IMR-90 (cell line): ENCODE results near the gene ASXL1. TPM values are rescaled to one million over a fixed set of nuclear protein-coding genes. Genes with fewer than 3 reads are reported as not detected.

Source experiments
- ATAC-seq: fragments of 200-7000 bp; cut with Tn5 transposase; 2 replicates; pipeline ENCODE4 v1.9.1; 2020; ENCODE audit warnings: low read depth, mild to moderate bottlenecking, moderate library complexity
- BruUV-seq: library from RNA; stranded (reverse); fragments of 400-500 nt; replicated peaks from 2 replicates; lab custom pipeline; 2021; lab: Mats Ljungman, UMichigan
- CTCF ChIA-PET: fragments of 300-600 bp; formaldehyde crosslinking; extraction: SDS; loops from one replicate; lab custom pipeline; 2021; ENCODE audit warnings: antibody characterized with exemption; lab: Yijun Ruan, JAX
- POLR2A ChIA-PET: fragments of 300-600 bp; sonication (Branson Sonifier 250); formaldehyde crosslinking; loops from one replicate; lab custom pipeline; 2022; ENCODE audit warnings: antibody characterized with exemption; ENCODE audit not compliant: unreplicated experiment; lab: Charles Lee
- DNase-seq: peaks from one replicate; pipeline ENCODE4 v3.0.0; 2013
- H2AFZ ChIP-seq: replicated peaks from 2 replicates; pipeline ENCODE3; 2013; ENCODE audit warnings: low read length, mild to moderate bottlenecking; ENCODE audit not compliant: poor library complexity
- H2AK5ac ChIP-seq: 2 replicates; pipeline ENCODE4 v1.6.1; 2013; ENCODE audit warnings: low read depth, low read length, inconsistent platforms
- H2AK9ac ChIP-seq: replicated peaks from 2 replicates; pipeline ENCODE3; 2013; ENCODE audit warnings: mild to moderate bottlenecking, low read depth, low read length, moderate library complexity; ENCODE audit not compliant: poor library complexity
- H2BK120ac ChIP-seq: 2 replicates; pipeline ENCODE4 v1.6.1; 2013; ENCODE audit warnings: low read depth, low read length, inconsistent platforms
- H2BK15ac ChIP-seq: 3 replicates; pipeline ENCODE4 v1.6.1; 2013; ENCODE audit warnings: low read depth, low read length, inconsistent platforms
- H2BK20ac ChIP-seq: 2 replicates; pipeline ENCODE4 v1.6.1; 2013; ENCODE audit warnings: low read depth, mild to moderate bottlenecking, inconsistent platforms, low read length, moderate library complexity
- H2BK5ac ChIP-seq: 2 replicates; pipeline ENCODE4 v1.6.1; 2013; ENCODE audit warnings: mild to moderate bottlenecking, low read depth, low read length, inconsistent platforms; ENCODE audit not compliant: poor library complexity, severe bottlenecking
- H3K14ac ChIP-seq: replicated peaks from 2 replicates; pipeline ENCODE4 v1.6.1; 2013; ENCODE audit warnings: low read depth, low read length, inconsistent platforms
- H3K18ac ChIP-seq: 2 replicates; pipeline ENCODE4 v1.6.1; 2013; ENCODE audit warnings: low read depth, low read length, control low read depth
- H3K23ac ChIP-seq: 2 replicates; pipeline ENCODE4 v1.6.1; 2013; ENCODE audit warnings: low read depth, low read length, inconsistent platforms
- H3K27ac ChIP-seq: 2 replicates; pipeline ENCODE4 v1.5.1; 2013; ENCODE audit warnings: mild to moderate bottlenecking, control low read depth, low read length; ENCODE audit not compliant: insufficient read depth
- H3K27me3 ChIP-seq: 2 replicates; pipeline ENCODE4 v1.6.1; 2013; ENCODE audit warnings: low read length; ENCODE audit not compliant: control insufficient read depth, insufficient read depth
- H3K36me3 ChIP-seq: 2 replicates; pipeline ENCODE4 v1.6.1; 2013; ENCODE audit warnings: low read length, mixed read lengths; ENCODE audit not compliant: control insufficient read depth, insufficient read depth
- H3K4ac ChIP-seq: 2 replicates; pipeline ENCODE4 v1.6.1; 2013; ENCODE audit warnings: low read depth, low read length, inconsistent platforms
- H3K4me1 ChIP-seq: 2 replicates; pipeline ENCODE4 v1.6.1; 2013; ENCODE audit warnings: low read length, mixed read lengths; ENCODE audit not compliant: control insufficient read depth, insufficient read depth
- H3K4me2 ChIP-seq: 2 replicates; pipeline ENCODE4 v1.6.1; 2013; ENCODE audit warnings: low read depth, mild to moderate bottlenecking, control low read depth, low read length, moderate library complexity
- H3K4me3 ChIP-seq: 2 replicates; pipeline ENCODE4 v1.5.1; 2013; ENCODE audit warnings: low read depth, mild to moderate bottlenecking, control low read depth, low read length, moderate library complexity; ENCODE audit not compliant: insufficient read depth
- H3K56ac ChIP-seq: 2 replicates; pipeline ENCODE4 v1.6.1; 2013; ENCODE audit warnings: low read length, inconsistent platforms; ENCODE audit not compliant: insufficient read depth; ENCODE audit errors: extremely low read depth
- H3K79me1 ChIP-seq, 2 experiments: 2 replicates each; pipeline ENCODE4 v1.6.1; 2013; ENCODE audit warnings: low read length in 2 of 2, inconsistent platforms in 1 of 2, low read depth in 1 of 2
- H3K9ac ChIP-seq: 2 replicates; pipeline ENCODE4 v1.6.1; 2013; ENCODE audit warnings: low read depth, low read length, control low read depth
- H3K9me1 ChIP-seq: 2 replicates; pipeline ENCODE4 v1.6.1; 2013; ENCODE audit warnings: low read length, inconsistent platforms; ENCODE audit not compliant: insufficient read depth
- H3K9me3 ChIP-seq: 2 replicates; pipeline ENCODE4 v1.6.1; 2013; ENCODE audit warnings: low read length; ENCODE audit not compliant: control insufficient read depth, insufficient read depth
- H4K20me1 ChIP-seq: 2 replicates; pipeline ENCODE4 v1.6.1; 2013; ENCODE audit warnings: low read length, inconsistent platforms; ENCODE audit not compliant: insufficient read depth
- H4K5ac ChIP-seq: 2 replicates; pipeline ENCODE4 v1.6.1; 2013; ENCODE audit warnings: mild to moderate bottlenecking, low read depth, low read length, control low read depth
- H4K8ac ChIP-seq, 2 experiments: 2 replicates each; pipeline ENCODE4 v1.6.1; 2013; ENCODE audit warnings: low read depth in 2 of 2, low read length in 2 of 2, control low read depth in 1 of 2, inconsistent platforms in 1 of 2
- H4K91ac ChIP-seq: 2 replicates; pipeline ENCODE4 v1.6.1; 2013; ENCODE audit warnings: low read depth, low read length, inconsistent platforms; ENCODE audit not compliant: insufficient read depth
- FOS ChIP-seq: fragments of 150-350 bp; IDR thresholded peaks from 2 replicates; pipeline ENCODE4 v1.6.1; 2016; ENCODE audit warnings: low read depth, low read length
- MAFK ChIP-seq: IDR thresholded peaks from 2 replicates; pipeline ENCODE4 v1.6.1; 2012; ENCODE audit warnings: low read depth, low read length, improper control_type of control experiment
- MAZ ChIP-seq: IDR thresholded peaks from 2 replicates; pipeline ENCODE4 v1.6.1; 2012; ENCODE audit warnings: low read depth, mild to moderate bottlenecking, low read length, improper control_type of control experiment, moderate library complexity, borderline replicate concordance
- POLR2A ChIP-seq: IDR thresholded peaks from 2 replicates; pipeline ENCODE4 v1.6.1; 2012; ENCODE audit warnings: mild to moderate bottlenecking, low read depth, low read length
- RFX5 ChIP-seq: IDR thresholded peaks from 2 replicates; pipeline ENCODE4 v1.8.0; 2012; ENCODE audit warnings: low read depth, mild to moderate bottlenecking, low read length, moderate library complexity
- WGBS, 2 experiments: methylation state at CpG; one replicate each; pipeline versions ENCODE4 v1.1.5 to v1.1.7; 2013; ENCODE audit warnings: missing lambda C conversion rate in 2 of 2; ENCODE audit not compliant: insufficient read length in 1 of 2; ENCODE audit errors: extremely low coverage in 2 of 2; 5-methylcytosine and 5-hydroxymethylcytosine counted together
- dilution Hi-C: fragments of 300-500 bp; cut with HindIII; formaldehyde crosslinking; loops from one replicate; pipeline ENCODE4 v1.14.3; 2018; ENCODE audit warnings: low sequenced_read_pairs; ENCODE audit not compliant: unreplicated experiment
- in situ Hi-C: fragments of 300-500 bp; cut with MboI; formaldehyde crosslinking; loops from 3 replicates; pipeline ENCODE4 v1.14.3; 2019; ENCODE audit warnings: low sequenced_read_pairs, inconsistent platforms, mixed read lengths
- intact Hi-C: fragments of 100-400 bp; cut with micrococcal nuclease; formaldehyde crosslinking; loops from 2 replicates; pipeline ENCODE4 v1.10.0; 2022
- polyA plus RNA-seq, 3 experiments: library from polyadenylated mRNA; depleted of rRNA; stranded (reverse); fragments of >200 nt; gene quantifications; 2 replicates each; pipeline ENCODE4 v1.2.3, GENCODE V29; 2012; ENCODE audit warnings: low replicate concordance in 1 of 3
- total RNA-seq: library from RNA; depleted of rRNA; stranded (reverse); fragments of >200 nt; gene quantifications from 2 replicates; pipeline ENCODE4 v1.2.3, GENCODE V29; 2012
- TF ChIP-seq, protein P1 (sequence below): fragments of 150-350 bp; IDR thresholded peaks from 2 replicates; pipeline ENCODE4 v1.6.1; 2016; ENCODE audit warnings: low read depth, mild to moderate bottlenecking, low read length, moderate library complexity, borderline replicate concordance

Gene ASXL1
- total and polyA plus RNA-seq, 2 of the 4 experiments (the other 2 are of a cell fraction) = 29.9 to 37.1 TPM

DNA sequence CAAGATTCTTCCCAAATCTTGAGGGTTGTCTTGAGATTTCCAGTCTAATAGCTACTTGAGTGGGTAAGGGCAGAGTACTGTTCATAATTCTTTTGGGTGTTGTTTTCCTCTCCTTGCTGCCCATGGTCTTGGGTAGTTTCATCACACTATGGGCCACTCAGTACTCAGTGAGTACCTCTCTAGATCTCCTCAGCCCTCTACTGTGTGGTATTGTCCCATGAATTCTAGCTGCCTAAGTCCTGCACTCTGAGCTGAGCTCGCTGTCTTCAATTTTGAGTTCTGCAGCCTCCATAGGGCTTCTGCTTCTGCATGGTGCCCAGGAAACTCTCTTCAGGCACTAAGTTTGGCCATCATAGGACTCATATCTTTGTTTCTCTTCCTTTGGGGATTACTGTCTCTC is 42.3 kb downstream of the ASXL1 start:
- Histone ChIP-seq H2AK9ac (no peak overlapping the region), H2BK15ac (no peak overlapping the region), H2AFZ (no peak overlapping the region), H3K4ac (no peak overlapping the region), H3K18ac (no peak overlapping the region), H3K27me3 (no peaks in the 10 kb centered on the region), H3K4me3 (no peak overlapping the region), H3K9me1 (peaks cover 8% of the 10 kb centered on the region; the same call in 1 of the 2 replicates), H3K23ac (peak overlapping the region; percentile 29; the same call in 1 of the 2 replicates), H3K4me2 (no peak overlapping the region), H4K8ac (no peak overlapping the region), H2BK20ac (no peak overlapping the region), H3K4me1 (peaks cover 2% of the 10 kb centered on the region; the same call in 1 of the 2 replicates), H2BK5ac (no peak overlapping the region), H3K79me1 (peaks cover 33 to 63% of the 10 kb centered on the region in 2 experiments), H4K20me1 (peaks cover 39% of the 10 kb centered on the region), H4K91ac (no peak overlapping the region), H3K56ac (no peak overlapping the region), H3K27ac (no peak overlapping the region), H2BK120ac (no peak overlapping the region), H4K5ac (no peak overlapping the region), H3K14ac (no peak overlapping the region), H3K9me3 (no peaks in the 10 kb centered on the region), H2AK5ac (no peak overlapping the region), H3K36me3 (peaks cover 2% of the 10 kb centered on the region; the same call in 1 of the 2 replicates), H3K9ac (no peak overlapping the region)
- intact Hi-C loops (no loop called here), dilution Hi-C loops (no loop called here), in situ Hi-C loops (no loop called here)
- WGBS, 2 experiments = 100% methylated on average over 1 of the region's 1 CpG; no CpG with 5 or more reads in 1 of the 2 experiments
- POLR2A ChIA-PET = no interaction called here
- CTCF ChIA-PET = no interaction called here
- DNase-seq = no peak
- TF ChIP-seq MAFK (no peak), FOS (no peak), RFX5 (no peak), MAZ (no peak), POLR2A (no peak)
- TF ChIP-seq, protein P1, sequence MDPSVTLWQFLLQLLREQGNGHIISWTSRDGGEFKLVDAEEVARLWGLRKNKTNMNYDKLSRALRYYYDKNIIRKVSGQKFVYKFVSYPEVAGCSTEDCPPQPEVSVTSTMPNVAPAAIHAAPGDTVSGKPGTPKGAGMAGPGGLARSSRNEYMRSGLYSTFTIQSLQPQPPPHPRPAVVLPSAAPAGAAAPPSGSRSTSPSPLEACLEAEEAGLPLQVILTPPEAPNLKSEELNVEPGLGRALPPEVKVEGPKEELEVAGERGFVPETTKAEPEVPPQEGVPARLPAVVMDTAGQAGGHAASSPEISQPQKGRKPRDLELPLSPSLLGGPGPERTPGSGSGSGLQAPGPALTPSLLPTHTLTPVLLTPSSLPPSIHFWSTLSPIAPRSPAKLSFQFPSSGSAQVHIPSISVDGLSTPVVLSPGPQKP = no peak
- BruUV-seq = TSS peak; percentile 7
- ATAC-seq = no peak
